Stimulated activated naive CD8-positive, alpha-beta T cell treated with anti-CD3 and anti-CD28 coated beads, Interleukin-15, amount 100 ng/mL, for 72 hours (primary cell): ENCODE results near the gene TBC1D17.
A peak's percentile ranks its signal among the peaks of the same experiment; 100 is the strongest.

Experiments used
- ATAC-seq: fragments of 150-1000 bp; cut with Tn5 transposase; 2 replicates; pipeline ENCODE4 v1.10.0; 2021; ENCODE audit warnings: mild to moderate bottlenecking, moderate library complexity
- DNase-seq, 2 donors: peaks; one replicate each; pipeline ENCODE4 v3.0.0; 2021 to 2022
- H3K27ac Mint-ChIP-seq, 2 donors: one replicate each; pipeline ENCODE4 v1.8.0; 2022; ENCODE audit warnings: mild to moderate bottlenecking in 2 of 2, mixed read lengths in 2 of 2, moderate library complexity in 2 of 2
- H3K27me3 Mint-ChIP-seq: one replicate; pipeline ENCODE4 v1.8.0; 2022; ENCODE audit warnings: mixed read lengths
- H3K4me1 Mint-ChIP-seq: one replicate; pipeline ENCODE4 v1.8.0; 2022; ENCODE audit warnings: mild to moderate bottlenecking, mixed read lengths
- H3K4me3 Mint-ChIP-seq, 2 donors: one replicate each; pipeline ENCODE4 v1.8.0; 2022; ENCODE audit warnings: mild to moderate bottlenecking in 2 of 2, mixed read lengths in 2 of 2, moderate library complexity in 1 of 2
- H3K9me3 Mint-ChIP-seq, 2 donors: one replicate each; pipeline ENCODE4 v1.8.0; 2022; ENCODE audit warnings: mixed read lengths in 2 of 2

TBC1D17 gene

DNA sequence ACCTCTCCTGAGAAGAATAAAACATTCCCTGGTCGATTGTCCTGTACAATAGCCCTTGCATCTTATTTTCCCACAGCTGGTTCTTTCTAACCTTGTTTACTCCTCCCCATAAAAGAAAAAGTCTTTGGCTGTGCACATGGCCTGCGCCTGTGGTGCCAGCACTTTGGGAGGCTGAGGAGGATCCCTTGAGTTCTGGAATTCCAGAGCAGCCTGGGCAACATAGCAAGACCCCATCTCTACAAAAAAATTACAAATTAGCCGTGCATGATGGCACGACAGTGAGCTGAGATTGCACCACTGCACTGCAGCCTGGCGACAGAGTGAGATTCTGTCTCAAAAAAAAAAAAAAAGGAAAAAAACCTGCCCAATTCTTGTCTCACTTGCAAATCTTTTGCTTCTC, 59.0 kb downstream of the TBC1D17 start:
- DNase-seq, result no peak
- H3K9me3 Mint-ChIP-seq, result peaks cover 5 to 8% of the 10 kb centered on the region in 2 donors
- H3K27me3 Mint-ChIP-seq, result peaks cover 13% of the 10 kb centered on the region
- H3K27ac Mint-ChIP-seq, result no peak overlapping the region
- no peak for ATAC-seq
- peaks cover 43% of the 10 kb centered on the region for H3K4me1 Mint-ChIP-seq
- no peak overlapping the region for H3K4me3 Mint-ChIP-seq

DNA sequence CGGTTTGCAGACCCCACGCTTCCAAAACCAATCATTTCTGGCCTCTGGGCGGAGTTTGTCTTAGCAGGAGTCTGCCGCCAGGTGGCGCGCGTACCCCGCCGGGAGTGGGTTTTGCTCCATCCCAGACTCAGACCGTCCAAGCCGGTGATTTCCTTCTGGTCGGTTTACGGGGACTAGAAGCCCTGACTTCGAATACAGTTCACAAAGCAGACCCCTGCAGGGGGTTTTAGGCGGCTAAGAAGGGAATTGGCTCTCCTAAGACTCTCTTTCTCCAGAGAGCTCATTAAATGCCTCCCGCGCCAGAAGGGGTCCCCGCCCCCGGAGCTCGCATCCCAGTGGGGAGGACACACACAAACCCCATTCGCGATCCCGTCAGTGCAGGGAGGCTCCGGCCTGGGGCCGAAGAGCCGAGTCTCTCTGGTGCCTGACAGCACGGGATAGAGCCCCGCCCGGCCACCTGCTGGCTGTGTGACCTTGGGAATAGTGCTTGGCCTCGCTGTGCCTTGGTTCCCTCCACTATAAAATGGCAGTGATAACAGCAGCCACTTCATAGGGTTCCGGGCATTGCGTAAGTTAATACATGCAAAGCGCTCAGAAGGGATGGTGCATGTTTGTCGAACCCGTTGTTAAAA, 60.4 kb downstream of the TBC1D17 start:
- Mint-ChIP-seq H3K4me1 (peaks cover 30% of the 10 kb centered on the region), H3K27me3 (peaks cover 13% of the 10 kb centered on the region), H3K4me3 (peak overlapping the region; percentile 56 to 63), H3K9me3 (no peaks in the 10 kb centered on the region), H3K27ac (no peak overlapping the region)
- ATAC-seq (peak; percentile 82), DNase-seq (peak; percentile 78 to 79)
